Stimulated activated CD8-positive, alpha-beta memory T cell treated with anti-CD3 and anti-CD28 coated beads, Interleukin-15, amount 100 ng/mL, for 1 hour (primary cell): ENCODE data around the gene SREBF2.

Source experiments
- DNase-seq: peaks from one replicate; pipeline ENCODE4 v3.0.0-alpha.2; 2020; ENCODE audit warnings: low read depth

The SREBF2 gene

GRCh38 chr22:41908411-41909309 lies 75.8 kb downstream of the SREBF2 start:
- DNase-seq, result no peak

- DNase-seq, result no peak
Observed at GRCh38 chr22:41909310-41910049, 76.6 kb downstream of the SREBF2 start.

GRCh38 chr22:41910050-41911000 lies 77.4 kb downstream of the SREBF2 start:
- no peak for DNase-seq

- no peak for DNase-seq
Observed at GRCh38 chr22:41911001-41911611, 78.2 kb downstream of the SREBF2 start.

GRCh38 chr22:41912338-41913039 lies 79.6 kb downstream of the SREBF2 start:
- no peak for DNase-seq

- DNase-seq, result no peak
Observed at GRCh38 chr22:41913040-41913719, 80.3 kb downstream of the SREBF2 start.

GRCh38 chr22:41913842-41914534 lies 81.1 kb downstream of the SREBF2 start:
- DNase-seq, result no peak

GRCh38 chr22:41914611-41915034 lies 81.7 kb downstream of the SREBF2 start:
- DNase-seq, result no peak

GRCh38 chr22:41915035-41915785 lies 82.3 kb downstream of the SREBF2 start, which contains the start of gene SHISA8:
Gene SHISA8, minus strand, starts transcription at chr22:41915074. Its CDS starts 407 bp downstream, at chr22:41914667.
- no peak for DNase-seq

GRCh38 chr22:41915786-41916493 lies 83.0 kb downstream of the SREBF2 start:
- no peak for DNase-seq

GRCh38 chr22:41916745-41917358 lies 83.9 kb downstream of the SREBF2 start:
- no peak for DNase-seq

- no peak for DNase-seq
Observed at GRCh38 chr22:41917375-41917902, 84.5 kb downstream of the SREBF2 start.

- no peak for DNase-seq
Observed at GRCh38 chr22:41917903-41918791, 85.2 kb downstream of the SREBF2 start.

- no peak for DNase-seq
Observed at GRCh38 chr22:41919357-41920224, 86.7 kb downstream of the SREBF2 start.

GRCh38 chr22:41920271-41920976 lies 87.5 kb downstream of the SREBF2 start:
- DNase-seq, result no peak
